SW480 (cell line): Measurements from ENCODE around the gene CFAP100.

Experiments
- DNase-seq: peaks from one replicate; pipeline ENCODE4 v3.0.0-alpha.2; 2016; ENCODE audit warnings: low spot score

The CFAP100 gene

DNA sequence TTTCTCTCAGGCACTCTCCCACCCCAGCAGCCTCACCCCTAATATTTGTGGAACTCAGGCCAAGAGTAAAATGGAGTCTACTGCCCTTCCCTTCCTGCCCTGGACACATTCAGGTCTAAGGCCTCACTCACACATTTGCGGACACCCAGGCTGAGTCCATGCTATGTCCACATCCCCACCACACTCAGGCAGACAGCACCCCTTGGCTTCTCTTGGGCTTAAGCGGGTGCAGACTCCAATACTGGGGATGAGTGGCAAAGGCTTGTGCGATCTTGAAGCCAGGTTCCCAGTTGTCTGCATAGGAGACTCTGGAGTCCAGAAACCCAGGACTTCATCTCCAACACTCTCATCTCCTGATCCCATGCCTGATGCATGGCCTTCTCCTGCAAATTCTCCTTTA is 17.5 kb upstream of the CFAP100 start:
- DNase-seq: no peak

DNA sequence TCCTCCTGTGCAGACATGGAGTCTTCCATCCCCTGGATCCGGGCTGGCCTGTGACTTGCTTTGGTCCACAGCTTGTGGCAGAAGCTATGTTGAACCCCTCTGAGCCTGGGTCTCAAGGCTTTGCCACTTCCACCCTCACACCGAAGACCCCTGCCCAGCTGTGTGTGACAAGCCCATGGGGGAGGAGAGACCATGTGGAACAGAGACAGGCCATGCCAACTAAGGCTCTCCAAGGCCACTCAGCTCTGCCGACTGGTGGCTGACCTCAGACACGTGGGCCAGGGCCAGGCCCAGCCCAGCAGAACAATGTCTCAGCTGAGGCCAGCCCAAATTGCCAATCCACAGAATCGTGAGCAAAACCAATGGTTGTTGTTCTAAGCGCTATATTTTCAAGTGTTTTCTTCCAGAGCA is 16.4 kb upstream of the CFAP100 start:
- no peak for DNase-seq

DNA sequence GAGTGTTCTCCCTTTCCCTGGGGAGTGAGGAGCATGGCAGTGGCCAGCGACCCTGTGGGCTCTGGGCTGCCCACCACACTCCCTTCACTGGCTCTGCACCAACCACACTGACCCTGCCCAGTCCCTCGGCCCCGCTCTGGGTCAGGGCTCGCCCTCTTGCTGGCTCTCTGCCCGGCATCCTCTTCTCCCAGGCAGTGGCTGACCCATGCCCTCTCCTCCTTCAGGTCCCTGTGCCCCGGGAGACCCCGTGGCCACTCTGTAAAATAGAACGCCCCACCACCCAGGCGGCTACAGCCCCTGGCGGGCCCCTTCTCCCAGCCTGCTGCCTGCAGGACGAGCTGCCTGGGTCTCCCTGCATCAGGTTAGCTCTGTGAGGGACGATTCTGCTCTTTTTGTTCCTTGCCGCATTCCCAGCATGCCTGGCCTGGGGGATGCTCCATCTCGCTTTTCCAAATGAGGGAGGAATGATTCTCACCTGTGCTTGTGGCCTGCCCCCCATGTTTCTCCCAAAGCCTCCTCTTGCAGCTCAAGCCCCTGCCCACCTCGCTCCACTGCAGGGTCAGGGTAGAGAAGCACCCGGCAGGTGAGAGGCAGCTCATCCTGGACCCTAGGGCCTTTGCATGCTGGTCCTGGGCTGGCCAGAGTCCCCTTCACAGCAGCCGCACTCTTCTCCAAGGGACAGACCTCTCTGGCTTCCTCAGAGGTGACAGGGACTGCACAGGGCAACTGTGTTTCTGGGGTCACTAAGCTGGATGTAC is 14.5 kb upstream of the CFAP100 start:
- DNase-seq: no peak

DNA sequence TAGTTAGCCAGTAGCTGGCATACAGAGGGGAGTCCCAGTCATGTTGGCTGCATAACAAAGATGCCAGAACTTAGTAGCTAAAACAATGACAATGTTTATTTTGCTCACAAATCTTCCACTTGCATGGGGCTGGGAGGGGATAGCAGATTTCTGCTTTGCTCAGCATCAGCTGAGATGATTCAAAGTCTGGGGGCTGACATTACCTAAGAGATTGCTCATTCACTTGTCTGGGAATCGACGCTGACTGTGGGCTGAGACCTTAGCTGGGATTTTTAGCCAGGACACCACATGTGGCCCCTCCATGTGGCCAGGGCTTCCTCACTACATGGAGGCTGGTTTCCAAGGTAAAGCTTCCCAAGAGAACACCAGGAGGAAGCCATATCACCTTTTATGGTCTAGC is 12.7 kb upstream of the CFAP100 start:
- no peak for DNase-seq

DNA sequence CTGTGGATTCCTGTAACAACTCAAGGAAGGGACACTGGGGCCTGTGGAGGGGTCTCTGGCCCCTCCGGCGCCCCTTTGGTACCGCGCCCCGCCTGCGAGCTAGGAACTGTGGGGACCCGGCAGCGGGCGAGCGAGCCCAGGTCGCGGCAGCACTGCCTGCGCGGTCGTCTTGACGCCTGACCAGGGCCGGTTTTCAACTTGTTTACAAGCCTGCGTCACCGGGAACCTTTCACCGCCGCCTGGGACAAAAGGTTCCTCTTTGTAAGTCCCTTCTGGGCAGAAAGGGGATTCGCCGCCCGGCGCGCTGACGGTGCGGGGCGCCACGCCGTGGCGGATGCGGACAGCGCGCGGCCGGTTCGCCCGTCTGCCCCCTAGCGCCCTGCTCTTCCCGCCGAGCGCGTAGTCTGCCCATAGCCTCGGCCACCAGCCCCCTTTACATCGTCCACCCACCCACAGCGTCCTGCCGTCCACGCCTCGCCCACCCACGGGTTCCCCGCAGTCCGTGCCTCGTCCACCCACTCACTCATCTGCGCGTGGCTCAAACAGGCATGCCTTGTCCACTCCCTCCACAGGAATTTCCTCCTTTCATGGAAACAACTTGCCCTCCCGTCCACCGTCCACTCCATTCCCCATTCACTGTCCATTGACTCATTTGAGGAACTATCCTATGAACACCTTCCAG is 5.5 kb upstream of the CFAP100 start:
- DNase-seq: peak; percentile 89

DNA sequence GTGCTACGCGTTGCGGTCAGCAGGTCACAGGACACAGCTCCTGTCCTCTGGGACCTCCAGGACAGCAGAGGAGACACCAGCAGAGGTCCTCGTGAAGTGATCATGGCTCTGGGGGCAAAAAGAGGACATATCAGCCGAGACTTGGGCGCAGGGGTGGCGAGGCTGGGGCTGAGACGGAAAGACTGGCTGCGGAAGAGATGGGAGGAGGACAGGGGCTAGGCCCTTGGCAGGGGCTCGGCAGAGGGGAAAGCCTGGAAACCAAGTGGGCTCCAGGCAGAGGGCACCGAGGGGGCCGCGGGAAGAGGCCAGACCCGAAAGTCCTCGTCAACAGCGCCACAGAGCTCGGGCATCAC is 4.9 kb upstream of the CFAP100 start:
- no peak for DNase-seq

DNA sequence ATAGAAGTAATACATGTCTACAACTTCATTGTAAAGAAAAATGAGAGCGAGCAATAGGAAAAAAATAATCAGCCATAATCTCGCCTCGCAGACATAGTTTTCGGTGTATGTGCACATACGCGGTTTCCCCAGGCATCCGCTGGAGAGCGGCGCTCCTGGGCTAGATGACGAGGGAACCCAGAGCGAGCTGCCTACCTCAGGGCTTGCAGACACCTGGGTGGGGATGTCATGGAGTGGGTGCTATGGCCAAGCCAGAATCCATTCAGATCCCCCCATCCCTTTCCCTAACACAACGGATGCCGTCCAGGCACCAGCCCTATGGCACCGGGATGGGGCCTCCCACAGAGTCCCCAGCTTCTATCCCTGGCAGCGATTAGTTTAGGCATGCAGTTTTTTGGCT is 4.5 kb upstream of the CFAP100 start:
- DNase-seq: no peak

DNA sequence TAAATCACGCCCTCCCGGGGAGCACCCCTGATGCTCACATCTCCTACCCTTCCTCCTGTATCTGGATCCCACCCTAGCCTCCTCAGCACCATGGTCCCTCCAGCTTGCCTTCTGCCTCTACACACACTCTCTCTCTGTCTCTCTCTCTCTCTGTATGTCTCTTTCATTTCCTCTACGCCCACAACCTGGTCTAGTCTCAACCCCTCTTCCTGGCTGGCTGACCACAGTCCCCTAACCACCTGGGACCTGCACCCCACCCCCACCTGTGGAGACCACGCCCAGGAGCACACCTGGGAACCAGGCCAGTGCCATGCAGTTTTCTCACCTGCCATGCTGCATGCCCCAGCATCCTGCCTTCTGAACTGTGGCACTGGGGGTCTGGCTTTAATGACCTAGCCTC is 4.0 kb upstream of the CFAP100 start:
- peak; percentile 21 for DNase-seq

DNA sequence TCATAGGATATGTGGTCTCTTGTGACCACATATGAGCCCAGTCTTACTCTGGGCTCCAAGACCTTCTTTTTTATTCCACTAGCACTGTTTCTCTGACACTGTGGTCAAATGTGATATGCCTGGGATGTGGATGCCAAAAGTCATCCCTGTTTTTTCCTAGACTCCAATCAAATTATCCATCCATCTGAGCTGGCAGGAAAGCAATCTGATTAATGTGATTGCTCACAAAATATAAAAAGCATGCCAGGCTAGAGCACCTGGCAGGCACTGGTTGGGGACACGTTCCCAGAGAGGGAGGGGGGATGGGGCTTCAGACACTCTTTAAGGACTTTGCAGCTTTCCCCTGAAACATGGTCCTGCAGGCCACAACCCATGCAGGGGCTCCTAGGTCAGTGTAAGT is 3.1 kb upstream of the CFAP100 start:
- no peak for DNase-seq

DNA sequence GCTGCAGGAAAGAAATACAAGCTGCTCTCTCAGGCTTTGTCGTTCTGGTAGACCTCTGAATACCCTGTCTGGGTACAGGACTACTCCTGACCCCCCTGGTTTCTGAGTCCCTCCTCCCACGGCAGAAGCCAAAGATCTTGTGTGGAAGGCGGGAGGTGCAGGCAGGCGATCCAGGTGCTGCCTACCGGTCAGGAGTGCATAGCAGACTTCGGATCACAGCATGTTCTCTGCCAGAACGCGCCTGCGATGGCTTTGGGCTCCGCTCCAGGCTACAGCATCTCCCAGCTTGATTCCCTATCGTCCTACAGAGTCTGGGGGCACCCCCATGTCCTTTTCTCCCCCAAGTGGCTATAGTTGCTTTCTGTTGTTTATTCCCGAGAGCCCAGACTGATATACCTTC is 2.5 kb upstream of the CFAP100 start:
- no peak for DNase-seq

DNA sequence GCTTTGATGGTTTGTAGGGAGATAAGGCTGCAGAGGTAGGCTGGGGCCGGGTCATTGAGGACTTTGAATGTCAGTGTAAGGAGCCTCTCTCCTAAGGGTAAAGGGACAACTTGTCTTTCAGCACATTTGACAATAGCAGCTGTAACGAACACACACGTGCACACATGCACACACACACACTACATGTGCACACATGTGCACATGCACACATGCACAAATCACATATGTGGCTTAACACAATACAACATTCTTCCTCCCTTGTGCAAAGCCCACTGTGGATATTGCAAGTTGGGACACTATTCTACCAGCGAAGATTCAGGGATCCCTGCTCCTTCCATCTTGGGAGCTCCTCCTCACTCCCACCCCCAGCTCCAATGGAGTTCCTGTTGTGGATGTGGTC is 1.1 kb upstream of the CFAP100 start:
- DNase-seq: no peak

DNA sequence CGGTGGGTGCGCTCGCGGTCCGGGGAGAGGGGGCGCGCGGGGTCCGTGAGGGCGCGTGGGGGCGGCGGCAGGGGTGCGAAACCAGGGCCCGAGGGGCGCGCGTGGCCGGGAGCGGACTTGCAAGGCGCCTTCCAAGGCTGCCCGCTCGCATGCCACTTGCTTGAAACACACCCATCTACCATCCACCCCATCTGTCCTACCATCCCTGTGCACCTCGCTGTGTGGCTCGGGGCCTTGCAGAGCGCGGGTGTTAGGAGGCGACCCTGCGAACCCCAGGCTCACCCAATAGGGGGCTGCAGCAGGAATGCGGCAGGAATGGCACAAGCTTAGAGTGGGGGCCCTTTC is 240 bp downstream of the CFAP100 start:
- DNase-seq: no peak

DNA sequence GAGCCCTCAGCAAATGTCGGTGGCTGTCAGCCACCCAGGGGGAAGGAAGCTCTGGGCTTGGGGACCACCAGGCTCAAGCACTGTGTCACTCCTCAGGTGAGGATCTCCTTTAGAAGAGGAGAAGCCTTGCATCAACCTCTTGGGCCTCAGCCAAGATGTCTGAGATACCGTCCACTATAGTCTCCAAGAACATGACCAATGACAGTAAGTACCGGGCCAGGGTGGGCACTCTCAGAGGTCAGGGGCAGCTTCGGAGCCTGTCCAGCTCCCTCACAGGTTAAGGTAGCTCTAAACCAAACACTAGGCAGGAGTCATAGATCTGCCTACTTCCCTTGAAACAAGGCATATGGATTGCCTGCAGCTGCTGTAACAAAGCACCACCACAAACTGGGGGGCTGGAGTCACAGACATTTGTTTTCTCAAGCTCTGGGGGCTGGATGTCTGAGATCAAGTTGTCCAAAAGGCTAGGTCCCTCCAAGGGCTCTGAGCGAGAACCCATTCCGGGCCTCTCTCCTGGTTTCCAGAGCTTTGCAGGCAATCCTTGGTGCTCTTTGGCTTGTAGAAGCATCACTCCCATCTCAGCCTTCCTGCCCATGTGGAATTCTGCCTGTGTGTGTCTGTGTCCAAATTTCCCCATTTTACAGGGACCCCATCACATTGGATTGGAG is 1.3 kb downstream of the CFAP100 start:
- DNase-seq: no peak

DNA sequence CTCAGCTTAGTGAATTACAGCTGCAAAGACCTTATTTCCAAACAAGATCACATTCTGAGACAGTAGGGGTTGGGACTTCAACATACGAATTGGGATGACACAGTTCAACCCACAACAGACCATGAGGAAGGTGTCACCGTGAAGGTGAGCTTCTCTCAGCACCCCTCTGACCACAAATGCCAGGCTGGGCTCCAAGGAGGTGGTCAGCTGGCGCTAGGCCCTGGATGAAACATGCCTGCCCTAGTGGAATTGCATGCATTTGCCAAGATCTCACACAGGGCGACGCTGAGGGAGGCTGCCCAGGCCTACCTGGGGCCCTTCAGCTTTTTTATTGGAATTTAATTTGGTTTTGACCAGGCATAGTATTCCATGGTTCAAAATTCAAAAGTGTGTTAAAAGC is 1.8 kb downstream of the CFAP100 start:
- no peak for DNase-seq

DNA sequence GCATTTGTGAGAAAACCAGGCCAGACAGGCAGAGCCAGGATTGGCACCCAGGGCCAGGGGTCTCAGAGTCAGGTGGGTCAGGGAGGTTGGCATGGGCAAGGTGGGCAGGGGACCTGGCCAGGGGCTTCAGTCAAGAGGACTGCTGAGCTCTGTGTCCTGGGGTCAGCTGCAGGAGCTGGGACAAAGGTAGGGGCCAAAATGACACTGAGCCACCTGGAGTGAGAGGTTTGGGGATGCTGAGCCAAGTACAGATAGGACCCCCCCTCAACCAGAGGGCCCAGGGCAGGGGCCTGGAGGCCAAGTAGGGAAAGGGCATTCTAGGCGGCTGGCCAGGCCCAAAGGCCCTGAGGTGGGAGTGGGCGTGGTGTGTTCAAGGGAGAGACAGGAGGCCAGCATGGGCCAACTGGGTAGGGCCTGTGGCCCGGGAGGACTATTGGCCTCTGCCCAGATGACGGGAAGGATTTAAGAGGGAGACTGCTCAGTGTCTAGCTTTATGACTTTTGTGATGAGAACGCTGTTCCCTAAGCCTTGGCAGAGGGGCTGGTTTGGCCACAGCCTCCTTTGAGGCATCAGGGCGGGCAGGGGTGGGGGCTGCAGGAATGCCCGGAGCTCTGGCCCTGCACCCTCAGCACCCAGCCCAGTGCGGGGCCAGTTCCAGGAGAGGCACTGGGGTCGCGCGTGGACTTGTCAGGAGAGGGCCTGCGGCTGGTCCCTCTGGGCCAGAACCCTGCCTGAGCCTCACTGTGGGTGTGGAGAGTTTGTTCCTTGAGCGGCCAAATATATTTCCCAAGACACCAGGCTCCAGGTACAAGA is 3.1 kb downstream of the CFAP100 start:
- no peak for DNase-seq

DNA sequence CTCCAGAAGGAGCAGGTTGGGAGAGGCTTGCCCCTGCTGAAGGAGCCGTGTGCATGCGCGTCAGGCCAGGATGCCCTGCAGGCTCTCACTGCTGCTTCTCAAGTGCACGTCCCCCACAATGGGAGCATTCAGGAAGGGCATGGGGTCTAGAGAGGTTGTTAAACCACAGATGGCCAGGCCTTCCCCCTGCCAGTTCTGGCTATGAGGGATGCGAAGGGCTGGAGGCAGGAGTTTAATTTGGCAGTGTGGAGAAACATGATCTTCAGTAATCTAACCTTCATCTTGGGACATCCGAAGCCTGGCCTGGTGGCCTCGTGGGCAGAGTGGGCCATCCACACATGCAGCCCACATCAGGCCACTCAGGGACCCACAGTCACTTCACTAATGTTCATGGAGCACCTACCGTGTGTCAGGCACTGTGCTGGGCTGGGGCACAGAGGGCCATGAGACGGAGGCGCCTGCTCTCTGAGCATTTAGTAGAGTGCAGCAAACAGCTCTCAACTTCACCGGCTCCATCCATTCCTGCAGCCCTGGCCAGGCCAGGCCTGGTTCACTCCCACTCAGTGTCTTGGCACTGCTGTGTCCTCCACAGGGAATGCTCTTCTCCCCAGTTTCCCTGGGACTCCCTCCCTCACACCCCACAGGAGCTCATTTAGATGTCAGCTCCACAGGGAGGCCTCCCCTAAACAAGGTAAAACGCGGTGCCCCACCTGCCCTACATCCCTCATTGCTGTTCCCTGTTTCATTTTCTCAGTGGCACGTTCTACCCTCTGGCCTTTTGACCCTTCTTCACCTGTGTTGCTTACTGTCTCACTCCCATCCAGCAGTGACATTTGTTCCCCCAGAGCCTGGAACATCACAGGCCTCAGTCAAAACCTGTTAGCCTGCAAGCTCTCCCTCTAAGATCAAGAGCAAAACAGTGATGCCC is 4.0 kb downstream of the CFAP100 start:
- DNase-seq: no peak

DNA sequence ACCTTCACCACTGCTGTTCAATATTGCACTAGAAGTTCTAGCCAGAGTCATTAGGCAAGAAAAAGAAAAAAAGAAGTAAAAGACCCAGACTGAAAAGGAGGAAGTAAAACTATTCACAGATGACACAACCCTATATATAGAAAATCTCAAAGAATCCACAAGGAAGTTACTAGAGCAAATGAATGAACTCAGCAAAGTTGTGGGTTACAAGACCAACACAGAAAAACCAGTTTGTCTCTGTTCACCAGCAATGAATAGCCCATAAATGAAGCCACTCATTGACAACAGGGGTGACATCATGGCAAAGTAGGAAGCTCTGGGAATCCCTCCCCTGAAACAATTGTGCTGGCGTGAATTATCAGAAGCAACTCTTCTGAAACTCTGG is 4.6 kb downstream of the CFAP100 start:
- DNase-seq: no peak

DNA sequence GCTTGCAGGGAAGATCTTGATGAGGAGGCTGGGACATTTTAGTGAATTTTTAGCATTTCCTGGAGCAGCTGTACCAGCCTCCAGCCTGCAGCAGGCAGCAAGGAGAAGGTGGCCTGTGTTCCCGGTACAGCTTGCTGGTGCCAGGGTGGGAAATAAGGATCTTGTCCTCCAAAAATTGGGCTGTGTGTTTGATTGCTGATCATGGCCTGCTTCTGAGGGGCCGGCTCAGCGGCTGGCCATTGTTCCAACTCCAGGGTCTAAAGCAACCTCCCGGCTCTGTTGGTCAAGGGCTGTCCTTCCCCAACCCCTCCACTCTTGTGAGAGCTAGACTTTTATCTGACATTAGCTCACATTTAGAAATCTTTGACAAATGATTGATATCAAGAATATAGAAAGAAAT is 5.0 kb downstream of the CFAP100 start:
- DNase-seq: no peak

DNA sequence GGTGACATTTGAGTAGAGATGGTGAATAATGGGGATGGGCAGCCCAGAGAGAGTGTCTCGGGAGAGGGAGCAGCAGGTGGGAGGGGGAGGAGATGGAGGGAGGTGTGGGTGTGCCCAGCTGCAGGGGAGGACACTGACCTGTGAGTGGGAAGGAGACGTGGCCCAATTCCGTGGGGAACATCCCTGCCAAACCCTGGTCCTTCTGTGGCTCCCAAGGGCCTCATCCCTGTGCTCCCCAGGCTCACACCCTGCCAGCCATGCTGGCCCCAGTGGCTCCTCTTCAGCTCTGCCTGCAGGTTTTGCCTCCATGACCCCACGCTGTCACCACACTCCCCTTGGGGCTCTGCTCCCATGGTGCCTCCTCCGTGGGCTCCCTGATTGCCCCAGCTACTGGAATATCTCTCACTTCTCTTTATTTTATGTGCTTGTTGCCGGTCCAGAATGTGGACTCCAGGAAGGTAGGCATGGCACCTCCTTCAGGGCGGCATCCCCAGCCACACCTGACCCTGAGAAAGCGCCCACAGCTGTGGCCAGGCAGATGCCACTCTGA is 7.0 kb downstream of the CFAP100 start:
- no peak for DNase-seq

DNA sequence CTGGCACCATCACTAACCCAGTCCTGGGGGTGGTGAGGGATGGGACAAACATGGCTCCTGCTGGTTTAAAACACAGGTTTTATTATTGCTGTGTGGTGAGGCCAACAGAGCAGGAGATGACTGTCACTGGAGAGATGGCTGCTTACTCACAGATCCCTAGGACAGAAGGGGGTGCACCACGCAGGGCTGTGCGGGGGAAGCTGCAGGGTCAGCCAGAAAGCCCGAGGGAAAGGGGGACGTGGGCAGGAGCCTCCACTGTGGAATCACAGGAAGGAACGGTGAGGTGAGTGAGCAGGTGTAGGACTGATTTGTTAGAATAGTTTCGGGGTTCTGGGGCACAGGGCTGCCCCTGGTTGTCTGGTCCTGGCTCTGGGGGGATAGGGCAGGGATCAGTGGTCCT is 7.5 kb downstream of the CFAP100 start:
- no peak for DNase-seq

DNA sequence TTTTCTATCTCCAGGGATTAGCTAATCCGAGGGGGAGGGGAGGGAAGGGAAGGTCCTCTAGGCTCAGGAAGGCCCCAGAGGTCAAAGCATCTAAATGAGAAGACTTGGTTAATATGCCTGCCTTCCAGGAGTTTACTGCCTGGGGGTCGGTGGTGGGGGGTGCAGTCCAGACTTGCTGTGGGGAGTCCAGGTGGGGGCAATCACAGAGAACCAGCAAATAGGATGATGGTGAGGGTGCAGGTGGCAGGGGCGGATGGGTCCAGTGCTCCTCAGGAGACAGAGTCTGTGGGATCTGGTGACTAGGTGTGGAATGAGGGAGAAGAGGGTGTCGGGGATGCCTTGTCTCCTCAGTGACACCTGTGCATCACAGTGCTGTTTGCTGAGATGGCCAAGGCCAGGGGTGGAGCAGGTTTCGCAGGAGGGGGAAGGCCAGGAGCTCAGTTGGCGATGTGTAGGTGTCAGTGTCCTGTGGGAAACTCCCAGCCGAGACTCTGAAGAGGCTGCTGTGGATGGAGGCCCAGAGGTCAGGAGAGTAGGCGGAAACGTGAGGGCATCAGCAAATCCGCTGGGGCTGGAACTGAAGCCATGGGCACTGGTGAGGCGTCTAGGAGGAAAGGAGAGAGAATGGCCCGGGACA is 8.1 kb downstream of the CFAP100 start:
- no peak for DNase-seq
